NCI-H2227 (cell line): ENCODE results near the gene TBX4.
"Not testable (repeated sequence)": the region's sequence is repeated elsewhere in the genome, so short reads cannot be mapped to it uniquely, and the experiment has no call there.

Source experiments
- DNase-seq: peaks from one replicate; lab custom pipeline; 2025; ENCODE audit not compliant: unreplicated experiment; lab: John Stamatoyannopoulos, UW

Gene TBX4

GRCh38 chr17:61480414-61480807 lies 28.2 kb downstream of the TBX4 start:
- no peak for DNase-seq

DNA sequence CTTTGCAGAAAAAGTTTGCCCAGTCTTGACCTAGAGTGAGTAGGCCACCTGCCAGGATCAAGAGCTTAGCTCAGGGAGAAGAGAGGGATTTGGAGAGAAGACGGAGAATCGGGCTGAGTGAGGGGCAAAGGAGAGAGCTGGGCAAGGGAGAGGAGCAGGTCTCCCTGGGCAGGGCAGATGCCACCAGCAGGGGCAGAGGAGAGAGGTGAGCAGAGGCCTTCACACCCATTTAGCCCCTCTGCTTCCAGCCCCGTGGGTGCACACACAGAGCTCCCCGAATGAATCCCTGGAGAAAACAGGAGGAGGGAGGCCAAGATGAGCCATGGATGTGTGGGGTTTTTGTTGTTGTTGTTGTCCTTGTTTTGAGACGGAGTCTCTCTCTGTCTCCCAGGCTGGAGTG lies 29.2 kb downstream of the TBX4 start:
- DNase-seq = no peak

GRCh38 chr17:61482467-61482866 lies 30.2 kb downstream of the TBX4 start:
- no peak for DNase-seq

GRCh38 chr17:61483778-61484116 lies 31.5 kb downstream of the TBX4 start:
- no peak for DNase-seq

DNA sequence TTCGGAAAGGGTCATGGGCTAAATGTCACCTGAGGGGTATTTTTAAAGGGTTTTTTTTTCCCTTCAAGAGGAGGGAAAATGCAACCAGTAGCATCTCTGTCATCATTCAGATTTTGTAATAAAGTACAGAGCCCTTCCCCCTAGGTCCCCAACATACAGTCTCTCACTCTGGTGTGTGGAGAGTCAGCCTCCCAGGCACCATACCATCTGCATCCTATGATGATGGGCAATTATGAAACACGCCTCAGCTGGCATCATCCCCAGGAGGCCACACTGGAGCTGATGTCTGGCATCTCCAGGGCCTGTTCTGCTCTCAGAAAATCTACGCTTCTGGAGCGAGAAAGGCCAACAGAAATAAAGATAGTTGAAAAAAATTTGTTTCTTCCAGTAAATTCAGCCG lies 32.0 kb downstream of the TBX4 start:
- no peak for DNase-seq

GRCh38 chr17:61485067-61485775 lies 33.0 kb downstream of the TBX4 start:
- no peak for DNase-seq

GRCh38 chr17:61486135-61487120 lies 34.2 kb downstream of the TBX4 start:
- peak; percentile 60 for DNase-seq

DNA sequence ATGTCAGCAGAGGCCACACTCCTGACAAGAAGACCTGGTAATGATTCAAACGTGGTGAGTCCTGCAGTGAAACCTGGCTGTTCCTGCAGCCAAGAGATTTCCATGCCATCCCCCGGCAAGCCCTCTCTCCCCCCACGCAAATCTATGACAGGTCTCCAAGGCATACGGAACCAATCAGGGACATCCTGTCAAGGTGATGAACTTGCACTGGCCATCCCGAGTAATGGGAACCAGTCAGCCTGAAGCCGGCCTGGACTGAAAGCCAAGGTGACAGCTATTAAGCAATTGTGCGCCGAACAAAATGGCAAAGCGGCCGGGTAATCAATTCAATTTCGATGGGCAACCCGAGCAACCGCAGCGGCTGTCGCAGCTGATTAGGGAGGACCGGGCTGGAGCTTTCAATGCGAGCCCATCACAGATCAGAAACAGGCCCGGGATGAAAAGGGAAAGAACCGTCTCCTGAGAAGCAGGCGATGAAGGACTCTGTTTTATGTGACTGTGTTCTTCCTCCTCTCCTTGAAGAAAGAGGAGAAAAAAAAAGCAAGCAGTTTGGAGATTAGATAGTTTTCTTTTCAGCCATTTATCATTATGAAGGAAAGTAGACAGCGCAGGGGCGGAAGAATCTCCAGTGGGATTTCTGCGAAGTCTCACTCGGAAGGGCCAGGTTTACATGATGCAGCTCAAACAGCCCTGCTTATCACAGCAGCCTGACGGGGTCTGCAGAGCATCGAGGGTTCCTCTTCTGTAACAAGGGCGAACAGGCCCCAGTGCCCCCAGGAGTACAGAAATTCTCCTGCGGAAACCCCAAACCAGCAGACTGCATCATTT lies 35.2 kb downstream of the TBX4 start:
- peak; percentile 28 for DNase-seq

DNA sequence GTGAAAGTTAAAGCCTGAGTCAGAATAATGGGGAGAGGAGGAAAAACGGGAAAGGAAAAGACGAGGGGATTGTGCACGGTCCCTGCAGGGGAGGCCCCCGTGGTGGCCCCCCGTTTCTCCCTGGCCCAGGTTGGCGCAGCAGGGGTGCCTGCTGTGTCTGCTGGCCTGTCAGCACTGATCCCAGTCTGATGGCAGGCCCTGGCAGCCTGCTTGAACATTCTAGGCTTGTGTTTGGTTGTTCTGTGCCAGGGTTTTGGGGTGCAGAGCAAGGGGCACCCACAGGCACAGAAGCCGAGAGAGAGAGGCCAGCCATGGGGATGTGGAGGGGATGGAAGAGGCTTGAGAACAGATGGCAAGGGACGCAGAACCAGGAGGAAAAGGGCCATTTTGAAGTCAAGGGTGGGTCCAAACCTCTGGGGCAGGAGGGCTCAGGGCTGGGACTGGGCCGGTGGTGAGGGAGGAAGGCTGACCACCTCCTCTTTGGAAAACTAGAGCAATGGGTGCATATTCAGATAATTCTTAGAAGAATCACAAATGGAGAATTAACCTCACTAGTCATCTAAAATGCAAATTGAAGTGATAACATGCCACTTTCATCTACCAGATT lies 35.9 kb downstream of the TBX4 start:
- no peak for DNase-seq

- no peak for DNase-seq
These were observed 36.9 kb downstream of the TBX4 start for GRCh38 chr17:61488878-61489718.

GRCh38 chr17:61489719-61490490 lies 37.7 kb downstream of the TBX4 start:
- DNase-seq = no peak

- DNase-seq = no peak
These were observed 38.3 kb downstream of the TBX4 start for GRCh38 chr17:61490540-61490975.

DNA sequence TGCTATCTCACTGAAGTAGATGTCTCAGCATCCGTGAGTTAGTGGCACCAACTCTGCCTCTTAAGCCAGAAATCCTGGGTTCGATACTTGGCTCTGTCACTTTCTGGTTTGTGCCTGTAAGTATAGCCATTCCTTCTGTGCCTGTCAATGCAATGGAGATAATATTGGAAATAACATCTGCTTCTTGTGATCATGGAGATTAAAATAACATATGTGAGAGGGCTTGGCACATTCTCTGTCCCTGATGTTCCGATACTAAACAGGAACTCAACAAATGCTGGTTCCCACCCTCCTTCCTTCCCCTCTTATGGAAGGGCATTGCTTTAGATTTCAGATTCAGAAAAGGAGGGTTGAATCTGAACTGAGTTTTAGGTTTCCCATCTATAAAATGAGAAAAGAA lies 39.8 kb downstream of the TBX4 start:
- no peak for DNase-seq

- no peak for DNase-seq
These were observed 40.7 kb downstream of the TBX4 start for GRCh38 chr17:61492759-61493526.

DNA sequence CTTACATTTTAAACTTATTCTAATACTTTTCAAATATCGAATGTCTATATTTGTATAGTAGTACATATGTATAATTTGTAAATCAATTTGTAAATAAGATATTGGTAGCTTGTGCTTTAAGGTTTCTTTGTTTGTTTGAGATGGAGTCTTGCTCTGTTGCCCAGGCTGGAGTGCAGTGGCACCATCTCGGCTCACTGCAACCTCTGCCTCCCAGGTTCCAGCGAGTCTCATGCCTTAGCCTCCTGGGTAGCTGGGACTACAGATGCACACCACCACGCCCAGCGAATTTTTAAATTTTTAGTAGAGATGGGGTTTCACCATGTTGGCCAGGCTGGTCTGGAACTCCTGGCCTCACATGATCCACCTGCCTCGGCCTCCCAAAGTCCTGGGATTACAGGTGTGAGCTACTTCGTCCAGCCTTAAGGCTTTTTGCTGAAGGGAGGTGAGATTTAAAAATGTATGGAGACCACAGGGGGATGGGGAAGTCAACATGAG lies 41.7 kb downstream of the TBX4 start:
- not testable (repeated sequence) for DNase-seq

GRCh38 chr17:61494325-61495160 lies 42.3 kb downstream of the TBX4 start:
- DNase-seq = no peak

GRCh38 chr17:61495161-61495857 lies 43.1 kb downstream of the TBX4 start:
- DNase-seq = no peak
